ENCODE data around the gene FLNB.

The FLNB gene

GRCh38 chr3:58102976-58103451, 94.8 kb downstream of the FLNB start:
- TF ChIP-seq MAX (IDR thresholded peaks at IDR 0.05): no peak
- TF ChIP-seq USF1 (IDR thresholded peaks at IDR 0.05): no peak
- no peak for TF ChIP-seq EGR1 (IDR thresholded peaks at IDR 0.05)
- no peak for TF ChIP-seq TAF1 (IDR thresholded peaks at IDR 0.05; ENCODE audit: low read depth)

- TF ChIP-seq YY1 (IDR thresholded peaks at IDR 0.05; ENCODE audit: low read depth) (no peak), EP300 (IDR thresholded peaks at IDR 0.05; ENCODE audit: borderline replicate concordance) (no peak), TAF1 (IDR thresholded peaks at IDR 0.05; ENCODE audit: low read depth) (no peak), FOXM1 (IDR thresholded peaks at IDR 0.05; ENCODE audit: borderline replicate concordance, low read depth) (no peak)
Measured at GRCh38 chr3:58104151-58104550, 95.9 kb downstream of the FLNB start.

GRCh38 chr3:58104712-58105111, 96.5 kb downstream of the FLNB start:
- TF ChIP-seq EP300 (IDR thresholded peaks at IDR 0.05; ENCODE audit: borderline replicate concordance): no peak
- no peak for TF ChIP-seq ZBTB7A (IDR thresholded peaks at IDR 0.05; ENCODE audit: low read depth)
- TF ChIP-seq TEAD4 (IDR thresholded peaks at IDR 0.05): no peak
- no peak for TF ChIP-seq USF1 (IDR thresholded peaks at IDR 0.05)

GRCh38 chr3:58105196-58105595, 97.0 kb downstream of the FLNB start:
- no peak for TF ChIP-seq FOXM1 (IDR thresholded peaks at IDR 0.05; ENCODE audit: borderline replicate concordance, low read depth)

- TF ChIP-seq CEBPB (IDR thresholded peaks at IDR 0.05) (no peak), RAD21 (IDR thresholded peaks at IDR 0.05; ENCODE audit: low read depth) (no peak), USF1 (IDR thresholded peaks at IDR 0.05) (no peak), REST (IDR thresholded peaks at IDR 0.05; ENCODE audit: low read depth) (no peak), ZBTB7A (IDR thresholded peaks at IDR 0.05; ENCODE audit: low read depth) (no peak), FOXM1 (IDR thresholded peaks at IDR 0.05; ENCODE audit: borderline replicate concordance, low read depth) (no peak), CREB1 (IDR thresholded peaks at IDR 0.05; ENCODE audit: low read depth) (no peak), MAX (IDR thresholded peaks at IDR 0.05) (no peak), TCF12 (IDR thresholded peaks at IDR 0.05; ENCODE audit: low read depth) (no peak), YY1 (IDR thresholded peaks at IDR 0.05; ENCODE audit: low read depth) (no peak), NFIC (IDR thresholded peaks at IDR 0.05) (no peak), EP300 (IDR thresholded peaks at IDR 0.05; ENCODE audit: borderline replicate concordance) (no peak), EGR1 (IDR thresholded peaks at IDR 0.05) (no peak), TEAD4 (IDR thresholded peaks at IDR 0.05) (no peak), TAF1 (IDR thresholded peaks at IDR 0.05; ENCODE audit: low read depth) (no peak)
Measured at GRCh38 chr3:58106061-58106460, 97.8 kb downstream of the FLNB start.

- no peak for TF ChIP-seq NFIC (IDR thresholded peaks at IDR 0.05)
- TF ChIP-seq CREB1 (IDR thresholded peaks at IDR 0.05; ENCODE audit: low read depth): no peak
Measured at GRCh38 chr3:58106640-58107039, 98.4 kb downstream of the FLNB start.

- no peak for TF ChIP-seq ZBTB7A (IDR thresholded peaks at IDR 0.05; ENCODE audit: low read depth)
- no peak for TF ChIP-seq FOXM1 (IDR thresholded peaks at IDR 0.05; ENCODE audit: borderline replicate concordance, low read depth)
- no peak for TF ChIP-seq TEAD4 (IDR thresholded peaks at IDR 0.05)
- TF ChIP-seq RAD21 (IDR thresholded peaks at IDR 0.05; ENCODE audit: low read depth): no peak
- no peak for TF ChIP-seq CREB1 (IDR thresholded peaks at IDR 0.05; ENCODE audit: low read depth)
- TF ChIP-seq CEBPB (IDR thresholded peaks at IDR 0.05): no peak
Measured at GRCh38 chr3:58107597-58107996, 99.4 kb downstream of the FLNB start.

GRCh38 chr3:58109752-58110151, 101.5 kb downstream of the FLNB start:
- TF ChIP-seq TAF1 (IDR thresholded peaks at IDR 0.05; ENCODE audit: low read depth) (no peak), TCF12 (IDR thresholded peaks at IDR 0.05; ENCODE audit: low read depth) (no peak), EGR1 (IDR thresholded peaks at IDR 0.05) (no peak), RAD21 (IDR thresholded peaks at IDR 0.05; ENCODE audit: low read depth) (no peak), NFIC (IDR thresholded peaks at IDR 0.05) (no peak), FOXM1 (IDR thresholded peaks at IDR 0.05; ENCODE audit: borderline replicate concordance, low read depth) (no peak), CEBPB (IDR thresholded peaks at IDR 0.05) (no peak), ZBTB7A (IDR thresholded peaks at IDR 0.05; ENCODE audit: low read depth) (no peak), USF1 (IDR thresholded peaks at IDR 0.05) (no peak), EP300 (IDR thresholded peaks at IDR 0.05; ENCODE audit: borderline replicate concordance) (no peak), CREB1 (IDR thresholded peaks at IDR 0.05; ENCODE audit: low read depth) (no peak), MAX (IDR thresholded peaks at IDR 0.05) (no peak), TEAD4 (IDR thresholded peaks at IDR 0.05) (no peak), YY1 (IDR thresholded peaks at IDR 0.05; ENCODE audit: low read depth) (no peak), REST (IDR thresholded peaks at IDR 0.05; ENCODE audit: low read depth) (no peak)

All from Ishikawa (cell line).